ENCODE data around the gene NACAD.

DNA sequence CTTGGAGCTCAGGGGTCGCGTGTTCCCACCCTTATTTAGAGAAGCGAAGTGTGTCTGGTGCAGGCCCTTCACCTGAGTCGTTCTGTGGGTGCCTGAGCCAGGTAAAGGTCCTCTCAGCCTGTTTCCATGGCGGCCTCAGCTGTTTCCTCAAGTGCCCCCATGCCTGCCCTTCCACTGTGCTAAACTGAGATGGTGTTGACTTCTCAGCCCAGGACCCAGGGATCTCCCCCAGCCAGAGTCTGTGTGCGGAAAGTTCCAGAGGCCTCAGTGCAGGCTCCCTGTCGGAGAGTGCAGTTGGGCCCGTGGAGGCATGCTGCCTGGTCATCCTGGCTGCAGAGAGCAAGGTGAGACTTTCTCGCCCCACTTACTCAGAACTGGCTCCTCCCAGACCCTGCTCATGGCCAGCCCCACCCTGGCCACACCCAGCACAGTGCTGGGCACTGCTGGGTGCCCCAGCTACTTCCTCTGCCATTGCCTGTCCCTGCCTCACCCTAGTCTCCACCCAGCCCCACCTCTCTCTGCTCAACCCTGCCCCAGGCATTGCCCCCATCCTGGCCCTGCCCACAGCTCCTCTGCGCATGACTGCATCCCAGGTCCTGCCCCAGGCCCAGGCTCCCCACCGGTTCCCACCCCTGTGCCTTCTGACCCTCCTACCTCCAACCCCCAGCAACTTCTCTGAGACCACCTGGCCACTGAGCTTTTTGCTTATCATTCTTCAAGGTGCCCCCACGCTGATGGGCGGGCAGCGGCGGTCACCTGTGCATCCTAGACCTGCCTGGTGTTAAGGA is 20.3 kb downstream of the NACAD start:
- TF ChIP-seq, protein P1, sequence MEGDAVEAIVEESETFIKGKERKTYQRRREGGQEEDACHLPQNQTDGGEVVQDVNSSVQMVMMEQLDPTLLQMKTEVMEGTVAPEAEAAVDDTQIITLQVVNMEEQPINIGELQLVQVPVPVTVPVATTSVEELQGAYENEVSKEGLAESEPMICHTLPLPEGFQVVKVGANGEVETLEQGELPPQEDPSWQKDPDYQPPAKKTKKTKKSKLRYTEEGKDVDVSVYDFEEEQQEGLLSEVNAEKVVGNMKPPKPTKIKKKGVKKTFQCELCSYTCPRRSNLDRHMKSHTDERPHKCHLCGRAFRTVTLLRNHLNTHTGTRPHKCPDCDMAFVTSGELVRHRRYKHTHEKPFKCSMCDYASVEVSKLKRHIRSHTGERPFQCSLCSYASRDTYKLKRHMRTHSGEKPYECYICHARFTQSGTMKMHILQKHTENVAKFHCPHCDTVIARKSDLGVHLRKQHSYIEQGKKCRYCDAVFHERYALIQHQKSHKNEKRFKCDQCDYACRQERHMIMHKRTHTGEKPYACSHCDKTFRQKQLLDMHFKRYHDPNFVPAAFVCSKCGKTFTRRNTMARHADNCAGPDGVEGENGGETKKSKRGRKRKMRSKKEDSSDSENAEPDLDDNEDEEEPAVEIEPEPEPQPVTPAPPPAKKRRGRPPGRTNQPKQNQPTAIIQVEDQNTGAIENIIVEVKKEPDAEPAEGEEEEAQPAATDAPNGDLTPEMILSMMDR (IDR thresholded peaks at IDR 0.05; ENCODE audit: low read depth, low read length): no peak
- TF ChIP-seq MAX (IDR thresholded peaks at IDR 0.05; ENCODE audit: low read depth, low read length): no peak

Data from NB4 (cell line).